ENCODE measurements around the gene SLC1A6. TPM values are rescaled to one million over a fixed set of nuclear protein-coding genes. Genes with fewer than 3 reads are reported as not detected.

Gene SLC1A6
- total RNA-seq, 1 experiment from 2014 or later = 2.9 TPM

GRCh38 chr19:14974488-14974887, 5.2 kb downstream of the SLC1A6 start:
- TF ChIP-seq CTCF (conservative IDR thresholded peaks at IDR 0.05) (no peak), EZH2 (IDR thresholded peaks at IDR 0.05; ENCODE audit: low read depth) (no peak)
- POLR2A ChIA-PET (ENCODE audit: unreplicated experiment) = no interaction called here

DNA sequence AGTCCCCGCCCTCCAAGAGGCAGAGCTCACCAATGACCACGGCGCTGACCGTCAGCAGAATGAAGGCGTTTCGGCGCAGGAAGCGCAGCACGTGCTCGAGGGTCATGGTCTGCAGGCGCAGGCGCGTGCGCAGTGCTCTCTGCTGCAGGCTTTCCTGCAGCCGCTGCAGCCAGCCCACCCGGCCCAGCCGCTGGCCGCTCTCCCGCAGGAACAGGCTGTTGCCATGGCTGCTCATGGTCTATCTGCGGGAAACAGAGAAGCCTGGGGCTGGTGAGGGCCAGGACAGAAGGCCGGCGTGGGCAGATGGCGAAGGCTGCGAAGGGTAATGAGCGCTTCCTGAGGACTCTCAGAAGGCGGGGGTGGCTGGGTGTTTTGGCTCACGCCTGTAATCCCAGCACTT, 7.0 kb downstream of the SLC1A6 start:
- H3K9me2 ChIP-seq (ENCODE audit: insufficient read depth) = no peaks in the 10 kb centered on the region
- no peak for TF ChIP-seq CTCF (conservative IDR thresholded peaks at IDR 0.05)
- TF ChIP-seq EZH2 (IDR thresholded peaks at IDR 0.05; ENCODE audit: low read depth) = no peak
- CTCF ChIA-PET = no interaction called here
- no peaks in the 10 kb centered on the region for H3K36me3 ChIP-seq (ENCODE audit: low read depth)
- no peak for DNase-seq
- H3K4me1 ChIP-seq (replicated peaks; ENCODE audit: insufficient read depth) = no peaks in the 10 kb centered on the region
- H3K27ac ChIP-seq = no peak overlapping the region
- no peak overlapping the region for H2AFZ ChIP-seq
- no peaks in the 10 kb centered on the region for H3K9me3 ChIP-seq (ENCODE audit: insufficient read depth, low read depth)
- no peak overlapping the region for H3K4me3 ChIP-seq
- BruUV-seq (replicated peaks) = no TSS peak
- H4K20me1 ChIP-seq (ENCODE audit: insufficient read depth) = no peaks in the 10 kb centered on the region
- peaks cover 6% of the 10 kb centered on the region; the same call in 1 of the 2 replicates for H3F3A ChIP-seq (ENCODE audit: insufficient read depth, low read depth)
- POLR2A ChIA-PET (ENCODE audit: unreplicated experiment) = no interaction called here
- no peak overlapping the region for H3K4me2 ChIP-seq
- no peaks in the 10 kb centered on the region for H3K27me3 ChIP-seq (ENCODE audit: insufficient read depth, low read depth)
- H3K79me2 ChIP-seq (ENCODE audit: low read depth) = peaks cover 19% of the 10 kb centered on the region; the same call in 1 of the 2 replicates
- intact Hi-C loops (cut with micrococcal nuclease; ENCODE audit: unreplicated experiment) = no loop called here

More at GRCh38 chr19:14974488-14974887, 5.2 kb downstream of the SLC1A6 start:
- no peak overlapping the region for H3K27ac ChIP-seq
- H3K4me2 ChIP-seq = no peak overlapping the region
- H3K36me3 ChIP-seq (ENCODE audit: low read depth) = no peaks in the 10 kb centered on the region
- CTCF ChIA-PET = no interaction called here
- intact Hi-C loops (cut with micrococcal nuclease; ENCODE audit: unreplicated experiment) = no loop called here
- no peak for DNase-seq
- no peaks in the 10 kb centered on the region for H3K9me3 ChIP-seq (ENCODE audit: insufficient read depth, low read depth)
- no peaks in the 10 kb centered on the region for H4K20me1 ChIP-seq (ENCODE audit: insufficient read depth)
- H2AFZ ChIP-seq = no peak overlapping the region
- no peaks in the 10 kb centered on the region for H3K27me3 ChIP-seq (ENCODE audit: insufficient read depth, low read depth)
- H3K79me2 ChIP-seq (ENCODE audit: low read depth) = peaks cover 33% of the 10 kb centered on the region
- H3F3A ChIP-seq (ENCODE audit: insufficient read depth, low read depth) = peaks cover 6% of the 10 kb centered on the region; the same call in 1 of the 2 replicates
- H3K4me3 ChIP-seq = no peak overlapping the region
- H3K9me2 ChIP-seq (ENCODE audit: insufficient read depth) = no peaks in the 10 kb centered on the region
- no TSS peak for BruUV-seq (replicated peaks)
- H3K4me1 ChIP-seq (replicated peaks; ENCODE audit: insufficient read depth) = no peaks in the 10 kb centered on the region

GRCh38 chr19:14971474-14971873, 8.2 kb downstream of the SLC1A6 start:
- no TSS peak for BruUV-seq (replicated peaks)

More at GRCh38 chr19:14971474-14971873, 8.2 kb downstream of the SLC1A6 start:
- Histone ChIP-seq H2AFZ (no peak overlapping the region), H3K4me2 (no peak overlapping the region), H3K4me3 (no peak overlapping the region), H3K27me3 (ENCODE audit: insufficient read depth, low read depth) (no peaks in the 10 kb centered on the region), H3K4me1 (replicated peaks; ENCODE audit: insufficient read depth) (no peaks in the 10 kb centered on the region), H3K79me2 (ENCODE audit: low read depth) (peaks cover 7% of the 10 kb centered on the region; the same call in 1 of the 2 replicates), H3K9me3 (ENCODE audit: insufficient read depth, low read depth) (no peaks in the 10 kb centered on the region), H4K20me1 (ENCODE audit: insufficient read depth) (no peaks in the 10 kb centered on the region), H3K9me2 (ENCODE audit: insufficient read depth) (no peaks in the 10 kb centered on the region), H3K36me3 (ENCODE audit: low read depth) (no peaks in the 10 kb centered on the region), H3F3A (ENCODE audit: insufficient read depth, low read depth) (peaks cover 5% of the 10 kb centered on the region; the same call in 1 of the 2 replicates), H3K27ac (no peak overlapping the region)
- TF ChIP-seq EZH2 (IDR thresholded peaks at IDR 0.05; ENCODE audit: low read depth) = no peak
- TF ChIP-seq CTCF (conservative IDR thresholded peaks at IDR 0.05) = no peak
- CTCF ChIA-PET = no interaction called here
- intact Hi-C loops (cut with micrococcal nuclease; ENCODE audit: unreplicated experiment) = no loop called here
- POLR2A ChIA-PET (ENCODE audit: unreplicated experiment) = no interaction called here
- DNase-seq = no peak

Measured in PC-9 (cell line).